ENCODE measurements around the gene ABCG8. TPM values are rescaled to one million over a fixed set of nuclear protein-coding genes. Genes with fewer than 3 reads are reported as not detected.

Gene ABCG8
- total and polyA plus RNA-seq, 10 of the 15 experiments (the other 5 are each of a cell fraction or from before 2014, with no cell fraction given), result not detected

GRCh38 chr2:43824951-43825493 is 13.7 kb upstream of the ABCG8 start:
- H3K9ac ChIP-seq (ENCODE audit: control insufficient read depth, insufficient read depth, low read length), result no peak overlapping the region
- POLR2A ChIA-PET, result interaction anchor here (0.6 to 0.7 kb wide), 2 partner anchors 73 to 1041 kb away, joined by 3 read pairs; no protein-coding TSS in a partner anchor
- no peaks in the 10 kb centered on the region for H3K36me3 ChIP-seq (ENCODE audit: control insufficient read depth in 2 of 2, insufficient read depth in 2 of 2, low read length in 1 of 2)
- H2AFZ ChIP-seq (ENCODE audit: control insufficient read depth, low read depth, low read length), result no peak overlapping the region
- no peak for ATAC-seq
- intact Hi-C loops (cut with micrococcal nuclease; ENCODE audit: unreplicated experiment) (no loop called here), in situ Hi-C loops (cut with MboI) (no loop called here)
- H3K4me1 ChIP-seq (ENCODE audit: control insufficient read depth, insufficient read depth, low read length), result no peaks in the 10 kb centered on the region
- H3K4me3 ChIP-seq, result no peak overlapping the region
- H4K20me1 ChIP-seq (ENCODE audit: control insufficient read depth, insufficient read depth), result no peaks in the 10 kb centered on the region
- no peak overlapping the region for H3K4me2 ChIP-seq (ENCODE audit: control insufficient read depth, insufficient read depth)
- 39% methylated on average over 12 of the region's 12 CpGs for WGBS (ENCODE audit: insufficient coverage, insufficient replicate concordance, low lambda C conversion rate, missing lambda C conversion rate)
- no peaks in the 10 kb centered on the region for H3K79me2 ChIP-seq (ENCODE audit: control insufficient read depth, insufficient read depth, low read length)
- CTCF ChIA-PET, result no interaction called here
- BruUV-seq (replicated peaks), result no TSS peak
- RAD21 ChIA-PET (ENCODE audit: unreplicated experiment), result no interaction called here
- no peak for FAIRE-seq
- no peaks in the 10 kb centered on the region for H3K27me3 ChIP-seq (replicated peaks in 1 of 2; ENCODE audit: control insufficient read depth in 2 of 2, insufficient read depth in 2 of 2, low read length in 1 of 2)
- SMC1A ChIA-PET (ENCODE audit: uncharacterized antibody, unreplicated experiment), result interaction anchor here (0.8 kb wide), 1 partner anchor 432 kb away, joined by 6 read pairs; no protein-coding TSS in a partner anchor
- no peaks in the 10 kb centered on the region for H3K9me3 ChIP-seq (replicated peaks; ENCODE audit: control insufficient read depth, insufficient read depth, low read length)
- no peak overlapping the region for H3K27ac ChIP-seq (ENCODE audit: control insufficient read depth, insufficient read depth)
- DNase-seq (ENCODE audit: low read depth, low spot score), result no peak
- no peak for TF ChIP-seq E2F4 (IDR thresholded peaks at IDR 0.05; ENCODE audit: low read depth, low read length)
- TF ChIP-seq RAD51 (IDR thresholded peaks at IDR 0.05), result no peak
- TF ChIP-seq NFYB (IDR thresholded peaks at IDR 0.05; ENCODE audit: insufficient read depth, low read depth, low read length), result no peak
- TF ChIP-seq KLF5 (IDR thresholded peaks at IDR 0.05; ENCODE audit: partially characterized antibody), result no peak
- TF ChIP-seq PRDM15 (CRISPR knock-in tag; IDR thresholded peaks at IDR 0.05), result no peak
- TF ChIP-seq NFYA (IDR thresholded peaks at IDR 0.05; ENCODE audit: borderline replicate concordance, low read depth, low read length), result no peak
- no peak for TF ChIP-seq SIX5 (IDR thresholded peaks at IDR 0.05; ENCODE audit: low read depth, low read length, severe bottlenecking)
- no peak for TF ChIP-seq MLLT1 (IDR thresholded peaks at IDR 0.05)
- TF ChIP-seq SKIL (IDR thresholded peaks at IDR 0.05; ENCODE audit: low read depth, poor library complexity, severe bottlenecking), result no peak
- no peak for TF ChIP-seq CEBPB (IDR thresholded peaks at IDR 0.05; ENCODE audit: borderline replicate concordance in 1 of 2, low read depth in 2 of 2, low read length in 2 of 2)
- no peak for TF ChIP-seq FOXM1 (IDR thresholded peaks at IDR 0.05; ENCODE audit: low read depth, low read length)
- no peak for TF ChIP-seq MAX (IDR thresholded peaks at IDR 0.05; ENCODE audit: low read depth, low read length)
- TF ChIP-seq EED (IDR thresholded peaks at IDR 0.05; ENCODE audit: low read depth), result no peak
- no peak for TF ChIP-seq SMC3 (IDR thresholded peaks at IDR 0.05; ENCODE audit: borderline replicate concordance, low read length)
